ENCODE results near the gene TBC1D30.

DNA sequence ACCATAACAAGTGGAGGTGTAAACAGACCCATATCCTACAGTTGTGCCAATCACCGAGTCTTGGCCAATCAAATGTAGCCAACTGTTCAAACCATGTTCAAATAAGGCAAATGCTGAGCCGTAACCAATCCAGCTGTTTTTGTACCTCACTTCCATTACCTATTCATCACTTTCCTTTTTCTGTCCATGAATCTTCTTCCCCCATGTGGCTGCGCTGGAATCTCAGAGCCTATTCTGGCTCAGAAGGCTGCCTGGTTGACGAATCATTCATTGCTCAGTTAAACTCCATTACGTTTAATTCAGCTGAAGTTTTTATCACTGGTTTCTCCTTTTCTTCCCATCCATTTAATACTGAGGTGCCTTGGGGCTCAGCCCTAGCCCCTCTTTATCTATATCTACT lies 71.1 kb downstream of the TBC1D30 start:
- TF ChIP-seq, protein P1, sequence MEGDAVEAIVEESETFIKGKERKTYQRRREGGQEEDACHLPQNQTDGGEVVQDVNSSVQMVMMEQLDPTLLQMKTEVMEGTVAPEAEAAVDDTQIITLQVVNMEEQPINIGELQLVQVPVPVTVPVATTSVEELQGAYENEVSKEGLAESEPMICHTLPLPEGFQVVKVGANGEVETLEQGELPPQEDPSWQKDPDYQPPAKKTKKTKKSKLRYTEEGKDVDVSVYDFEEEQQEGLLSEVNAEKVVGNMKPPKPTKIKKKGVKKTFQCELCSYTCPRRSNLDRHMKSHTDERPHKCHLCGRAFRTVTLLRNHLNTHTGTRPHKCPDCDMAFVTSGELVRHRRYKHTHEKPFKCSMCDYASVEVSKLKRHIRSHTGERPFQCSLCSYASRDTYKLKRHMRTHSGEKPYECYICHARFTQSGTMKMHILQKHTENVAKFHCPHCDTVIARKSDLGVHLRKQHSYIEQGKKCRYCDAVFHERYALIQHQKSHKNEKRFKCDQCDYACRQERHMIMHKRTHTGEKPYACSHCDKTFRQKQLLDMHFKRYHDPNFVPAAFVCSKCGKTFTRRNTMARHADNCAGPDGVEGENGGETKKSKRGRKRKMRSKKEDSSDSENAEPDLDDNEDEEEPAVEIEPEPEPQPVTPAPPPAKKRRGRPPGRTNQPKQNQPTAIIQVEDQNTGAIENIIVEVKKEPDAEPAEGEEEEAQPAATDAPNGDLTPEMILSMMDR (IDR thresholded peaks at IDR 0.05): no peak
- no peak for TF ChIP-seq ZFX (IDR thresholded peaks at IDR 0.05; ENCODE audit: borderline replicate concordance)
